HT1080 (cell line): ENCODE results near the gene HDAC7. TPM values are rescaled to one million over a fixed set of nuclear protein-coding genes. Genes with fewer than 3 reads are reported as not detected.

ENCODE experiments used
- DNase-seq: peaks from one replicate; pipeline ENCODE4 v3.0.0-alpha.2; 2015; ENCODE audit warnings: low read depth
- total RNA-seq: library from RNA; depleted of rRNA; stranded (reverse); fragments of >200 nt; shearing (Covaris generic); gene quantifications from 2 replicates; pipeline ENCODE4 v1.2.3, GENCODE V29; 2014

HDAC7 gene
- total RNA-seq, 1 experiment from 2014 or later: 40.0 TPM

DNA sequence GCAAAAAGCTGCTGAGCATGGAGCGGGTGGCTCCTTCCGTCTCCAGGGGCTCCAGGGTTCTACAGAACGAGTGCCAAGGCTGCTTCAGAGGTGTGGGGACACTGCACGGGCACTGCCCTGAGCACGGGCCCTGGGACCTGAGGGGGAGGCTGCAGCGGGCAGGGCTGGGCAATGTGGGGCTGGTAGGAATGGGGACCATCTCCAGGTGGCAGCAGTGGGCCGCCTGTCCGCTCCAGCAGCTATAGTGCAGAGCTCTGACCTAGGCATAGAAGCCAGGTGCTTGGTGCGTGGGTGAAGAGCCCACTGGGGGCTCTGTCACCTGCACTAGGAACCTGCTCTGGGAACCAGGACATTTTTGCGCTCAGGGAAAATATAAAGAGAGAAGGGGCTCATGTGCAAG is 22.3 kb downstream of the HDAC7 start:
- DNase-seq: peak; percentile 47

DNA sequence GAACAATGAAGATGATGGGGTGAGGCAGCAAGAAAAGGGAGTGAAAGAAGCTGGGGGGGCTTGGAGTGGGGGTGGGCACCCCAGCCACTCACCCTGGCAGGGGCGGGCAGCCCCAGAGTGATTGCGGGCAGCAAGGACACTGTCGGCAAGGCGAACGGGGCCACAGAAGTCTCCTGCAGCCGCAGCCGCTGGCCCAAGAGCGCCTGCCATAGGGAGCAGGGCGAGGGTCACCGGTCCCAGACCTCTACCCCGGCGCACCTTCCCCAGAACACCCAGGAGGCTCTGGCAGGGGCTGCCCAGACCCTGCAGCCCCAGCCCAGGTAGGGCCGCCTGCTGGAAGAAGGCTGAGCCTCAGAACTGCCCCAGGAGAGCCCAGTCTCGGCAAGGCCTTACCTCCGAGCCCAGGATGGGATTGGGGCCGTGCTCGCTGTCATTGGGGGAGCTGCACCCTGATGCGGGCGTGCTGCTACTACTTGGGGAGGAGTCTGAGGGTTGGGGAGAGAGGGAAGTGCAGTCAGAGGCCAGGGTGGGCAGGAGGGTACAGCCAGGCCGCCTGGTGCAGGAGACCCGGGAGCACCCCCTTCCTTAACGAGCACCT is 23.8 kb downstream of the HDAC7 start:
- DNase-seq: no peak

DNA sequence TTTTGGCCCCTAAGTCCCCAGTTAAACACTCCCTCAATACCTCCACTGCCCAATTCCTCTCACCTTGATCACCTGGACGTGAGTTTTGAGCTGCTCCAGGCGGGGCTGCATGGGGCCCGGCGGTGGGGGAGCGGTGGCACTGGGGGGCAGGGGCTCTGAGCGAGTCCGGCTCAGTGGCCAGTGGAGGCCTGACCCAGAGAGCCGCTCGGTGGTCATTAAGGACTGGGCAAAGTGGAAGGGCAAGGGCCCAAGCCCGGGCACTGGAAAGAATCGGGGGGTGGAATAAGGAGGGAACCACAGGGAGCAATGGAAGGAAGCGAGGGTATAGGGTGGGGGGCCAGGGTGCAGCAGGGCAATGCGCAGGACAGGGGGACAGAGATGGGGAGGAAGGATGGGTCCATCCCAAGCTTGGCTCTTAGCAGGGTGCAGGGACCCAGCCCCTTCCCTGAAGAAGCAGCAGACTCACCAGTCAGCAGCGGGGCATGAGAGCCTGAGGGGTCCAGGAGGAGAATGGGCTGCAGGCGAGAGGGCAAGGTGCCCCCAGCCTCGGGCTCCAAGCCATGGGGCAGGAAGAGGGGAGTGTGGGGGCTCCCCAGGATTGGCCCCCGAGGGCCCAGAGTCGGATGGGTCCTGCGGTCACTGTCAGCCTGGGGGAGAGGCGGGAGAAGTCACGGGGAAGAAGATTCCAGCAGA is 24.4 kb downstream of the HDAC7 start:
- no peak for DNase-seq

DNA sequence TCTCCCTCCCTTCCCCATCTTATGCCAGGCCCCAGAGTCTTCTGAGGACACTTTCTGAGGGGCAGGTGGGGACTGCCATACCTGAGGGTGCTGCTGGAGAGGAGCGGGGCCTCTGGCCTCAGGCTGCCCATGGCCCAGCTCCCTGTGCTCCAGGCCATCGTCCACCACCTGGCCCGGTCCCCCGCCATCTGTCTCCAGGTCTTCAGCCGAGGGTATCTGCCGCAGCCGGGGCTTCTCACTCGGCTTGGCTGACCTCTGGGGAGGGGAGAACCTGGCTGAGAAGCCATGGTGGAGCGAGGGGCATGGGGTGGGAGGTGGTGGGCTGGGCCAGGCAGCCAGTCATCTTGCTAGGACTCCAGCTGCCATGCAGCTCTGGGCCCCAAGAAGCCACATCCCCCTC is 25.0 kb downstream of the HDAC7 start:
- DNase-seq: no peak

DNA sequence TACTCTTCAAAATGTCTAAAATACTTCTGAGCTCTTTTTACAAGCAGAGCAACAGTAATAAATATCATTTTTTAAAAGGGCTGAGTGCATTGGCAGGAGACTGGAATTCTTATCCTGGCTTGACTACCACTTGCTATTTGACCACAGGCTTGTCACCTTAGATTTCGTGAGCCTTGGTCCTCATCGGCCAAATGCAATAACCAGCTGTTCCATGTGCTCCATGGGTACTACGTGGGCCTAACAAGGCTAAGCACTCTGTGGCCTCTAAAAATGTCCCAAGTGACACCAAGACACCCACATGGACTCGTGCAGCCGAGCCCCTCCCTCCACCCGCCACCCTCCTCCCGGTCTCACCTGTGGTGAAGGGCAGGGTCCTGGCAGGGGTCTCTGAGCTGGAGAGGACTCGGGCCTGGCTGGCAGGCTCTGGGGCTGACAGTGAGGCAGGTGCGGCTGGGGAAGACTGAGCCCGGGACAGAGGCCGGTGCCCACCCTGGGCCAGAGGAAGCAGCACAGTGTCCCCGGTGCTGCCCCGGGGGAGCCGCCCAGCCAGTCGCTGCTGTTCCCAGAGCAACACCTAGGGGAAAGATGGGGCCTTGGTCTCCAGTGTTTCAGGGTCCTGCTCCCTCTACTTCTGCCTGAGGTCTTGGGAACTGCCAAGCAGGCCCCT is 26.6 kb downstream of the HDAC7 start:
- no peak for DNase-seq

DNA sequence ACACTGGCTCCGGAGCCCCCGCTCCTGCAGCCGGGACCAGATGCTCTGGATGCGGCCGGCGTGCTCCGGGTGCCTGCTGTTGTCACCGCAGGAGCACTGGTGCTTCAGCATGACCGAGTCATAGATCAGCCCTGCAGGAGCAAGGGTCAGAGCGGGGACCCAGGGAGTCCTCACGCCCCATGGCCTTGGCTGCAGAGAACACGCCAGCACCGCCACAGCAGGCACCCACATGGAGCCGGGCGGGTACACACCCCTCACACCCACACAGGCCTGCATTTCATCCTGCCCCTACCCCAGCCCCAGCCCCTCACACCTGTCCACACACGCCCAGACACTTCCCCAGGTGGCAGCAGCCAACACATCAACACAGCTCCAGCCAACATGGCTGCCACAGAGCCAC is 27.8 kb downstream of the HDAC7 start:
- DNase-seq: no peak

DNA sequence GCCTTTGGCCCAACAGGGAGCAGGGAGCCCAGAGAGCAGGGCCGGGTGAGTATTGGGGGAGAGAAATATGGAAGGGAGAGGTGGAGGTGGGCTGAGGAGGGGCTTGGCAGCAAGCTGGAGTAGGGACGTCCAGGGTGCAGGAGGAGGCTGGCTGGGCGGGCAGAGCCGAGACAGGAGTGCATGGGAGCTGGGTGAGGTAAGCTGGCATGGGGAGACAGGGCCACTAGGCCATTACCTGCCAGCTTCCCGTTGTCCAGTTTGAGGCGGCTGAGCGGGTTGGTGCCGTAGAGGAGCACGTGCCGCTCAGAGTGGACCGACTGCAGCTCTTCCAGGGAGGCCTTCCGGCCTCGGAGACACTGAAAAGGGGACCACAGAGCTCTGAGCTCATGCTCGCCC is 28.4 kb downstream of the HDAC7 start:
- DNase-seq: no peak

DNA sequence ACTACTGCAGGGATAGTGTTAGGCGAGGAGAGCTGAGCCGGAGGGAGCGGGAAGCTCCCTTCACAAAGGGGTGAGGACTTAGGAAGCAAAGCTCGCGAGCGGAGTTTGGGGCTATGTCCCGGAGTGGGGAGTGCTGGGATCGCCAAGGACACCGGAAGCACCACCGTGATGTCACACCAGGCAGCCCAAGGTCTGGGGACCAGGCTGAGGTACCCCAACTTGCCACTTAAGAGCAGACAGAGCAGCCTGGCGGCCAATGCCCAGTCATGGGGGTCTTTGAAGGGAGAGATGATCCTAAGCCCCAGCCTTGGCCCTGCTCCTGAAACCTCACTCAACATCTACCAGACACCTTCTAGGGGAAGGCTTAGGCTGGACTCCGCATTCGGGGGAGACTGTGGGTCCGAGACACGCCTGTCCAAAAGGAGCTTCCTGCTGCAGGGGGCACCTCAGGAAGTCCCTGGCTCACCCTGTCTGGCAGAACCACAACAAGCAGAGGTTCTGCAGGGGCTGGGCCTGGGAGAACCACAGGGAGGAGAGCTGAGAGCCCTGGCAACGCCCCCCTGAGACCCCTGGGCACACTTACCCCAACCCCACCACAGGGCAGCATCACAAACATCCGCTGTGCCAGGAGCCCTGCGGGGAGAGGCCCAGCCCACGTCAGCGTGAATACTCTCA is 28.9 kb downstream of the HDAC7 start:
- DNase-seq: no peak

DNA sequence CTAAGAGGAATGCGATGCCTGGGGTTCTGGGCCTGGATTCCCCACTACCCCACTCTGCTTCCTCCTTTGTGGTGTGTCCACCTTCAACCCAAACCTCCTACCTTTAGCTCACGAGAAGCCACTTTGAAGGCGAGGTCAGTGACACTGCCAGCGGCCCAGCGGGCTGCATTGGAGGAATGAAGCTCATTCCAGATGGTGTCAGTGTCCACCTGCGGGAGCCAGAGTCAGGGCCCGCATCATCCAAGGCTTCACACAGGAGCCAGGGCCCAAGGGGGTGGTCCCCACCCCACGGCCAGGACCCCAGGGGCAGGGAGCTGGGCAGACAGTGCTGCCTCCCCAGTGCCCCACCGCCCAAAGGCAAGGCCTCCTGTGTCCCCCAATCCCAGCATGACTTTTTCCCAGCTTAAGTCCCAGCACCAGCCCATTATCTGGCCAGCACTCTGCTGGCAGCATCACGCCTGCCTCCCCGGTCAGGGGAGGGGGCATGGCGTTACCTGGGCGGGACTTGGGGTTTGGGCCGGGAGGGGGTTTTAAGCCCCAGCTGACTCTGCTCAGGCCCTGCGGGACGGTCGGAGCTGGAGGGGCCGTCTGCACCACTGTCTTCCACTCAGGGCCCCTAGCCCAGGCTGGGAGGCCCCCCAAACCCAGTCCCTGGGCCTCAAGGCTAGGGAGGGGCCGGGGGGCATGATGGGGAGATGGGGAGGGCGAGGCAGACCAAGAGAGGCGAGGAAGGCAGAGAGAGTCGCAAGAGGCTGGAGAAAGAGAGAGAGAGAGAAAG is 29.8 kb downstream of the HDAC7 start:
- no peak for DNase-seq

DNA sequence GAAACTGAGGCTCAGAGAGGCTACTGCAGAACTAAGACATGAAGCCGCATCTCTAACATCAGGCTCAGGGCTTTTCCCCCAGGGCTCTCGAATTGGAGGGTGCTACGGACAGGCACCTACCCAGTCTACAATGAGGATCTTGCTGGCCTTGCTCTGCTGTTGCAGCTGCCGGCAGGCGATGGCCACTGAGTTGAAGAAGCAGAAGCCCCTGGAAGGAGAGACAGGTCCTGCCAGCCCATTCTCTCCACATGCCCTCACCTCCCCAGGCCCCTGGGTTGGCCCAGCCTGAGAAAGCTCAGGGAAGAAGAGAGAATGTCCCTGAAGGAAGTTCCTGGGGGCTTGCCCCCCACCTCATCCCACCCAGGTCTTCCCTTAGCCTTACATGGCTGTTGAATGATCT is 30.6 kb downstream of the HDAC7 start:
- no peak for DNase-seq

DNA sequence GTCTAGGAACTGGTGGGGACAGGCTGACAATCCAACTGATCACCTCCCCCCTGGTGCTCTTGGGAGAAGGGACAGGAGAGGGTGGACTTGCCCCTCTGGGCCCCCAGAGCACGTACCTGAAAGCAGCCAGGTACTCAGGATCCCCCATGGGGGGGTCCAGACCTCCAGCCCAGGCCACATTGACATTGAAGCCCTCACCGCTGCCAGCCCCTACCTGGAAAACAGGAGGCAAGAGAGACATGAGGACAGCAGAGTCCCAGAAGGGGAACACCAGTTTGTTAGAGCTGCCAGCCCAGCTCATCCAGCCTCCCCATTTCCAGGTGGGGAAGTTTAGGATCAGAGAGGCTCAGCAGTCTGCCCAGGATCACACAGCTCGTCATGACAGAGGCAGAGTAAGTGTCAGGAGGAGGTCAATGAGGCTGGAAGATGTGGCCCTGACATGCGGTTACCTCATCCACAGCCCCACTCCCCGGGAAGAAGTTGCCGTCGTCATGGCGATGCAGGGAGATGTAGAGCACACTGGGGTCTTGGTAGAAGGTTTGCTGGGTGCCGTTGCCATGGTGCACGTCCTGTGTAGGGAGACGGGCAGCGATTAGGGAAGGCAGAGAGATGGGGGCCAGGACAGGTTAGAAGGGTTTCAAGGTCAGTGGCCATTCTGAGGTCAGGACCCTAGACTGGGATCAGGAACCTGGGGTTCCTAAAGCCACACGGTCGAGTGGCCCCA is 31.9 kb downstream of the HDAC7 start:
- DNase-seq: no peak

DNA sequence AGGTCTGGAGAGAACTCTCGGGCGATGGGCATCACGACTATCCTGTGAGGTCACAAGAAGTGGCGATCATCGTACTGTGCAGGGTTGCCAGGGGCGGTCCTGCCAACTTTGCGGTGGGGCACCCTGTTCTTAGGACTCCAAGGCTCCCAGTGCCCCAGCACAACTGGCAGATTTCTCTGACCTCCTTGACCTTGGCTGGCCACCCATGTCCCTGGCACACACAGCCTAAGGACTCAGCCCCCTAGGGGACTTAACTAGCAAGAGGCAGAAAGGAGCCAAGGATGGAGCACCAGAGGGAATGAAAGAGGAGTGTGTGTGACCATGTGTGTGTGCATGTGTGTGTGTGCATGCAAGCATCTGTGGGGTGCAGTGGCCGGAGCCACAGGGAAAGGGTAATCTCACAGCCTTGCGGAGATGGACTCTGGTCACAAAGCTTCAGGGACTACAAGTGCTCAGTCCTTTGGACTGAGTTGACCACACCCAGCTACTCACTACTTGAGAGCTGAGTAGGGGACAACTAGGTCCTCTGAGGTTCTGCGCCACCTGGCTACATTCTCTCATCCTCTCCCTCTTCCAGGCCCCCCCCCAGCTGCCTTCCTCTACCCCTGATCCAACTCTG is 32.9 kb downstream of the HDAC7 start:
- no peak for DNase-seq

DNA sequence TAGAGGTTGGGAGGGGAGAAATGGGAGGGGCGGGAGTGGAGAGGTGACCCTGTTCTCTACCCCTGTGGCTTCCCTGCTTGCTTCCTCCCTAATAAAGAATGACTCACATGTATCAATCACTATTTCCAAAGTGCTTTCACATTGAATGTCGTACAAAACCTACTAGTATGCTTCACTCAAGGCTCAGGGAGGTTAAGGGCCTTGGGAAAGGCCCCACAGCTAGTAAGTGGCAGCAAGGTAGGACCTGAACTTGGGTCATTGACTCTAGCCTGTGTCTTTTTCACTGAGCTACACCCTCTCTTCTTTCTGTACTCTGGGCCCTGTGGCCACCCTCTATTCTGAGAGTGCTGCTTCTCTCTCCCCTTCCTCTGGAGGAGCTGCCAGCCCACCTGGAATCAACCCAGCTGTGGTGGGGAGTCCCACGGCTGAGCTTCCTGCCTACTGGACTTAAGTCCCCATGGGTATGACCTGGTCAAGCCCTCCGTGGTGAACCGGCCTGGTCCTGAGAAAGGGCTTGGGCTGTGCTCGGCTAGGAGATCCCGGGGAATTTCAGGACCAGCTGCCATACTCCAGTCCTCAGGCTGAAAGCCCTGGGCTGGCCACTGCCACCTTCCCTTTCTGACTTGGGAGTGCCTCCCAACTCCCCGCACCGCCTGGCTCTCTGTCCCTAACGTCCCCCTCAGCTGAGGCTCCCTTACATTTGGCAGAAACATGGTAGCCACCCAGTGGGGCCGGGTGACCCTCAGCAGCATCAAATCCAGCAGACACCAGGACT is 33.6 kb downstream of the HDAC7 start:
- DNase-seq: no peak

DNA sequence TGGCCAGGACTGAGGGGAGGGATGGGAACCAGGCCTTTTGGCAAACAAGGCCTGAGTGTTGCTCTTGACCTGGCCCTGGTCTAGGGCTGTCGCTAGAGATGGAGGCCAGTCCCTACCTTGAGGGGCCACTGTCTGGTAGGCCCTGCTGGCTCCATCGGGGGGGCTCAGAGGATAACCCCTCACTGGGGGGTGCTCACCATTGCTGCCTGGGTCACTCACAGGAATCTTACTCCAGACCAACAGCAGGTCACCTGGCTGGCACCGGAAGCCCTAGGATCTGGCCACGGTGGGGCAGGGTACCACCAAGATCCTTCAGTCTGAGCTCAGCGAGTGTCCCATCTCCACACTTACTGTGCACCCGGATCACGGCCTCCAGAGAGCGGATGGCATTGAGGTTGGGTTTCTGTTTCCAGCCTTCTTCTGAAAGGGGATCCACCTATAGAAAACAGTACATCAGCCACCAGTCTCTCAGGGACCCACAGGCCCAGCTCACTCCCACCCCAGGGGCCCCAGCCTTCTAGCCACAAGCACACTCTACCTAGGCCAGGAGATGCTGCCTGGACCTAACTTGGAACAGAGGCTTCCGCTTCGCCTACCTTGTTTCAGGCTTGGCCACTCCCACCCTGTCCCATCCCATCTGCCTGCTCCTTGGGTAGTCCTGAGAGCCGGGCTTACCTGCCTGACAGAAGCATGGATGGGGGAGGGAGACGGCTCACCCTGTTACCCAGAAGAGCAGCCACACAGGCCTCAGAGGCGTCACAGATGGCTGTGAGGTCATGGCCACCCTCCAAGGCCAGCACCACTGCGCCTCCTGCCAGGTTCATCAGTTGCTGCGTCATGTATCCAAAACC is 34.4 kb downstream of the HDAC7 start:
- no peak for DNase-seq

DNA sequence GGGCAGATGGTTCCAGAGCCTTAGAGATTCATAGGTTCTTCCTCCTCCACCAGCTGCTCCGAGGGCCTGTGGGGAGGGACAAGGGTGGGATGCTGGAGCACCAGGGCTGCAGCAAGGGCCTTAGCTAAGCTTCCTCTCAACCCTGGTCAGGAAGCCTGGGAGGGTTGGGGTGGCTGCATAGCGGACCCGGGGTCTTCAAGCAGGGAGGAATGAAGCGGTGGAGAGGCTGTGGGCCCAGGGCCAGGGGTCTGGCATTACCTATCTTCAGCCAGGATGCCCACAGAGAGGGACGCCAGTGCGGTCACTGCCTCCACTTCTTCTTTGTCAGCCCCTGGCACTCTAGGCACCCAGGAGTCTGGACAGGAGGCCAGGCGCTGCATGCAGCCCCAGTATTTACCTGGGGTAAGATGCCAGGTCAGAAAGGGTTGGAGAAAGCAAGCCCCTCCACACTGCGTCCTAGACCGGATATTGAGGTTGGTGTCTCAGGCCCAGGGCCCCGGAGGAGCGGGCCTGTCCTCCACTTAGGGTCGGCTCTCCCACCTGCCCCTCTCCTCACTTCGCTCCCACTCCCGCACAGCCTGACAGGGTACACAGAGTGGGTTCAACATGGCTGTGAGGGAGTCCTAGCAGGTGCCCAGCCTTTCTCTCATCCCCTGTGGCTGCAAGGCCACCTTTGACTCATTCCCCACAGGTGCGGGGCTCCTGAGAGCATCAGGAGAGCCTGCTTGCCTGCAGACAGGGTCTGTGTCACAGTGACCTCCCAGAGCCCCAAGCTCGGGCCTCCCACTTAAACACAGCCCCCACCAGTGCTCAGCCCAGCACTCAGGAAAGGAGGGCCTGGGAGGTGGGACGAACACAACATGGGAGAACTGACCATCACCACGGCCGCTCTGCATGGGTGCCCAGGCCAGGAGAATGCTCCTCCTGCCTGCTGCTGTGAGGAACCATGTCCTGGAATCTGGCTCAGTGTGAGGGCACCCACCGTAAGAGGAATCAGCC is 35.6 kb downstream of the HDAC7 start:
- DNase-seq: no peak

DNA sequence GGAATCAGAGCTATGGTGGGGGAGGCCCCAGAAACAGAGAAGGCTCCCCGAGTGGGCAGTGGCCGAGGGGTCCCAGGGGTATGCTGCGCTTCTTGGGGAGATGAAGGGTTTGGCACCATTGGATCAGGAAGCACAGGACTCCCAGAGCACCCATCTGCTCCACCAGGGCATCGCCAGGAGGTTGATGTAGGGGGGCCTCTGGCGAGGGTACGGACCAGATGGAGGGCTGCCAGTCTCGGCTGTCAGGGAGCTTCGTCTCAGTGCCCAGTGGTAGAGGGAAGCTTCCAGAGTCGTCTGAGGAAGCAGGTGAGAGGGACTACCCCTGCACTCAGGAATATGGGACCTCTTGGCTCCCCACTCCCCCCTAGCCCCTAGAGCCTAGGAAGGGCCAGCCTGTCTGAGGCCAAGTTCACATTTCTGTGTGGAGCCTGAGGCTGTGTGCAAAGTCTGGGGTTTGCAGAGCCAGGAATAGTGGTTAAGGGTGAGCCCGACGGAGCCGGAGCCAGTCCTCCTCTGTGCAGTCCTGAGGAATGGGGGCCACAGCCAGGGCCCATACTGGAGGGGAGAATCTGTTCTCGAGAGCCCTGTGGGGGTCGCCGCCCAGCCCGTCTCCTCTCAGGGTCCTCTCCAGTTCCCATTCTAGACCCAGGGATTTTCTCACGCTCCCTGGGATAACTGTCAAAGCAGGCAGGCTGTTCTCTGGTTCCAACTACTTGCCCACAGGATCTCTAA is 36.5 kb downstream of the HDAC7 start:
- DNase-seq: no peak

DNA sequence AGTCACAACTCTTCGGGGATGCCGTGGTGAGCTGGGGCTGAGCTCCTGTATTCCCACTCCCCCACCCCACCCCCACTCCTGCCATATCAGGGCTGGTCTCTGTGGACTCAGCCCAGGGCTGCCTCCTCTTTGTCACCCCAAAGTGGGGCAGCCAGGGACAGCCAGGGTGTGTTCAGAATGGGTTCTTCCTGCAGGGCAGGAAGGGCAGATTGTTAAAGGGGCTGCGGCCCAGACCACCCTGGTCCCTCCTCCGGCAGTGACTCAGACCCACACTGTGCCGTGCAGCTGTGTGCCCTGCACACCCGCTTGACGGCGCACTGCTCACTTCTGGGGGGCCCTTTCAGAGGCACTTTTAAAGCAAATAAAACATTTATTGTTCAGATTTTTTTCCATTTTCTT is 37.3 kb downstream of the HDAC7 start:
- no peak for DNase-seq
